K562 (cell line): Measurements from ENCODE around the gene PPT2. TPM values are rescaled to one million over a fixed set of nuclear protein-coding genes. Genes with fewer than 3 reads are reported as not detected.

Experiments used
- ATAC-seq: fragments of 200-7000 bp; cut with Tn5 transposase; 3 replicates; pipeline ENCODE4 v1.9.1; 2020; ENCODE audit warnings: moderate library complexity
- BruUV-seq: library from RNA; stranded (reverse); fragments of 400-500 nt; replicated peaks from 2 replicates; lab custom pipeline; 2021; lab: Mats Ljungman, UMichigan
- CTCF ChIA-PET: fragments of 300-600 bp; formaldehyde crosslinking; extraction: SDS; loops from one replicate; lab custom pipeline; 2021; ENCODE audit warnings: low intra/inter-chr PET ratio; lab: Yijun Ruan, JAX
- POLR2A ChIA-PET: fragments of 300-600, 350-650 bp; sonication (Branson Sonifier 250); formaldehyde crosslinking; extraction: SDS; loops from one replicate; lab custom pipeline; 2021; ENCODE audit warnings: antibody characterized with exemption, inconsistent platforms; lab: Yijun Ruan, JAX
- DNase-seq, 4 experiments: peaks; one replicate each; pipeline versions ENCODE4 v3.0.0 to v3.0.0-alpha.2; 2011 to 2018; ENCODE audit warnings: low spot score in 3 of 4, mixed read lengths in 3 of 4; ENCODE audit errors: extremely low read depth in 1 of 4
- FAIRE-seq: peaks from 2 replicates; lab custom pipeline; 2011; peaks lifted over from hg19 to GRCh38; lab: Jason Lieb, UNC
- H2AFZ ChIP-seq: 2 replicates; pipeline ENCODE4 v1.6.0; 2011; ENCODE audit warnings: low read depth, low read length, control low read depth, inconsistent platforms
- H3K27ac ChIP-seq: fragments of 200-600 bp; 3 replicates; pipeline ENCODE4 v1.8.0; 2011; ENCODE audit warnings: low read depth, mild to moderate bottlenecking, control low read depth, inconsistent platforms, low read length, moderate library complexity, mixed read lengths; ENCODE audit errors: extremely low read depth
- H3K27me3 ChIP-seq, 2 experiments: fragments of 300-600 bp in 1 of 2; 2 replicates in 1 of 2; 3 replicates in 1 of 2; pipeline versions ENCODE4 v1.6.0 to v1.8.0; 2011; ENCODE audit warnings: inconsistent platforms in 2 of 2, low read length in 2 of 2, mild to moderate bottlenecking in 1 of 2, mixed read lengths in 1 of 2, moderate library complexity in 1 of 2; ENCODE audit not compliant: control insufficient read depth in 2 of 2, insufficient read depth in 2 of 2
- H3K36me3 ChIP-seq: fragments of 300-600 bp; 3 replicates; pipeline ENCODE4 v1.8.0; 2011; ENCODE audit warnings: mild to moderate bottlenecking, low read length, inconsistent platforms; ENCODE audit not compliant: control insufficient read depth, insufficient read depth
- H3K4me1 ChIP-seq, 2 experiments: fragments of 200-600 bp in 1 of 2; replicated peaks in 1 of 2; 2 replicates in 1 of 2; 3 replicates in 1 of 2; pipeline versions ENCODE4 v1.5.1 to v1.8.0; 2011; ENCODE audit warnings: inconsistent platforms in 2 of 2, low read length in 2 of 2, mild to moderate bottlenecking in 1 of 2, mixed read lengths in 1 of 2, moderate library complexity in 1 of 2; ENCODE audit not compliant: control insufficient read depth in 2 of 2, insufficient read depth in 2 of 2
- H3K4me2 ChIP-seq: 2 replicates; pipeline ENCODE4 v1.6.1; 2011; ENCODE audit warnings: low read length, control low read depth, inconsistent platforms, mixed read lengths; ENCODE audit not compliant: insufficient read depth
- H3K4me3 ChIP-seq: fragments of 200-600 bp; sonication (generic), shearing (Covaris generic); 2 replicates; pipeline ENCODE4 v1.5.1; 2016; ENCODE audit warnings: control low read depth, inconsistent platforms
- H3K79me2 ChIP-seq: fragments of 200-600 bp; 3 replicates; pipeline ENCODE4 v1.8.0; 2011; ENCODE audit warnings: low read length, inconsistent platforms; ENCODE audit not compliant: control insufficient read depth, insufficient read depth
- H3K9ac ChIP-seq, 2 experiments: 2 replicates each; pipeline versions ENCODE4 v1.6.0 to v1.6.1; 2011; ENCODE audit warnings: low read depth in 2 of 2, low read length in 2 of 2, control low read depth in 1 of 2, inconsistent platforms in 1 of 2, mild to moderate bottlenecking in 1 of 2, mixed read lengths in 1 of 2; ENCODE audit not compliant: insufficient read depth in 1 of 2
- H3K9me1 ChIP-seq: one replicate; pipeline ENCODE4 v1.6.0; 2011; ENCODE audit warnings: inconsistent platforms, mild to moderate bottlenecking, low read length, moderate library complexity; ENCODE audit not compliant: control insufficient read depth, insufficient read depth
- H3K9me3 ChIP-seq: replicated peaks from 2 replicates; pipeline ENCODE4 v1.5.1; 2011; ENCODE audit warnings: low read depth, low read length, inconsistent platforms; ENCODE audit not compliant: control insufficient read depth, insufficient read depth
- H4K20me1 ChIP-seq: replicated peaks from 2 replicates; pipeline ENCODE4 v1.6.1; 2011; ENCODE audit warnings: low read length, inconsistent platforms, mixed read lengths; ENCODE audit not compliant: control insufficient read depth, insufficient read depth
- BHLHE40 ChIP-seq: IDR thresholded peaks from 2 replicates; pipeline ENCODE4 v1.6.1; 2011; ENCODE audit warnings: low read length, improper control_type of control experiment
- CLOCK ChIP-seq: fragments of 250-450 bp; sonication (Bioruptor Pico); IDR thresholded peaks from 2 replicates; pipeline ENCODE4 v1.4.0; 2020; ENCODE audit warnings: mild to moderate bottlenecking, moderate library complexity, borderline replicate concordance
- CTCF ChIP-seq, 3 experiments: IDR thresholded peaks in 2 of 3; conservative IDR thresholded peaks in 1 of 3; 2 replicates each; pipeline ENCODE4 v1.5.1; 2011 to 2012; ENCODE audit warnings: low read length in 3 of 3, mild to moderate bottlenecking in 3 of 3, control low read depth in 2 of 3, improper control_type of control experiment in 1 of 3, inconsistent platforms in 1 of 3, low read depth in 1 of 3, mixed read lengths in 1 of 3, moderate library complexity in 1 of 3; ENCODE audit not compliant: insufficient read depth in 2 of 3
- GATA2 ChIP-seq: sonication (generic); formaldehyde crosslinking; IDR thresholded peaks from 2 replicates; pipeline ENCODE4 v1.4.0; 2020; ENCODE audit warnings: mild to moderate bottlenecking, missing genetic modification reagents
- MAZ ChIP-seq, 2 experiments: fragments of 450-650 bp in 1 of 2; sonication (generic) in 1 of 2; formaldehyde crosslinking; IDR thresholded peaks in 1 of 2; conservative IDR thresholded peaks in 1 of 2; 2 replicates each; pipeline versions ENCODE4 v1.4.0 to v1.5.0; 2020; ENCODE audit warnings: mild to moderate bottlenecking in 1 of 2, missing genetic modification reagents in 1 of 2
- NR2F6 ChIP-seq: fragments of 450-650 bp; formaldehyde crosslinking; IDR thresholded peaks from 2 replicates; pipeline ENCODE4 v1.4.0; 2020; ENCODE audit warnings: mild to moderate bottlenecking
- POLR2AphosphoS2 ChIP-seq: IDR thresholded peaks from 2 replicates; pipeline ENCODE4 v1.6.1; 2012; ENCODE audit warnings: low read length, improper control_type of control experiment
- POLR2G ChIP-seq: fragments of 200-400 bp; formaldehyde crosslinking; IDR thresholded peaks from 2 replicates; pipeline ENCODE4 v1.6.1; 2017; ENCODE audit warnings: low read depth, mild to moderate bottlenecking, antibody characterized with exemption, low read length, moderate library complexity
- RBFOX2 ChIP-seq: fragments of 200-400 bp; formaldehyde crosslinking; IDR thresholded peaks from 2 replicates; pipeline ENCODE4 v1.6.1; 2017; ENCODE audit warnings: low read depth, mild to moderate bottlenecking, low read length, moderate library complexity
- VEZF1 ChIP-seq: fragments of 200-800 bp; sonication (Bioruptor generic); IDR thresholded peaks from 2 replicates; pipeline ENCODE4 v1.6.1; 2017; ENCODE audit warnings: missing genetic modification characterization, missing compliant biosample characterization
- ZNF699 ChIP-seq: fragments of 250-450 bp; sonication (Bioruptor Pico); IDR thresholded peaks from 2 replicates; pipeline ENCODE4 v1.8.0; 2021; ENCODE audit warnings: mild to moderate bottlenecking, moderate library complexity; ENCODE audit not compliant: insufficient replicate concordance
- ZNF830 ChIP-seq: fragments of 250-450 bp; sonication (Bioruptor Pico); IDR thresholded peaks from 2 replicates; pipeline ENCODE4 v1.5.0; 2021; ENCODE audit warnings: mild to moderate bottlenecking
- WGBS: fragments of 100-300 bp; shearing (Covaris generic); methylation state at CpG from one replicate; pipeline ENCODE4 v1.1.6; 2016; ENCODE audit warnings: low coverage, mixed read lengths; ENCODE audit not compliant: insufficient coverage; ENCODE audit errors: missing lambda C conversion rate; 5-methylcytosine and 5-hydroxymethylcytosine counted together
- in situ Hi-C: fragments of 300-500 bp; cut with MboI; formaldehyde crosslinking; loops from 4 replicates; pipeline ENCODE4 v1.15.0; 2018; ENCODE audit warnings: inconsistent platforms, mixed read lengths
- intact Hi-C: fragments of 100-400 bp; cut with micrococcal nuclease; formaldehyde crosslinking; loops from 2 replicates; pipeline ENCODE4 v1.14.2; 2022
- polyA plus RNA-seq, 8 experiments: library from polyadenylated mRNA; depleted of rRNA in 4 of 8; stranded (reverse) in 5 of 8; unstranded in 3 of 8; fragments of >200 nt; fragmentation: Nextera tagmentation in 2 of 8; fragmentation: Illumina TruSeq in 1 of 8; extraction: Ambion mirVana in 2 of 8; extraction: Trizol in 1 of 8; gene quantifications; 2 replicates each; pipeline versions ENCODE4 v1.2.1 to v1.2.3, GENCODE V29; 2011 to 2014; ENCODE audit warnings: inconsistent platforms in 1 of 8, missing spikeins in 1 of 8
- total RNA-seq, 7 experiments: library from RNA; depleted of rRNA in 6 of 7; stranded (reverse); fragments of >200 nt in 6 of 7; fragmentation: Illumina TruSeq in 2 of 7; extraction: Trizol in 2 of 7; gene quantifications; 2 replicates each; pipeline versions ENCODE4 v1.2.1 to v1.2.3, GENCODE V29; 2011 to 2021; ENCODE audit warnings: low replicate concordance in 1 of 7

The PPT2 gene
- total and polyA plus RNA-seq, 9 of the 15 experiments (the other 6 are each of a cell fraction or from before 2014, with no cell fraction given), result 27.4 to 98.8 (median 69.9) TPM

- peak; percentile 88 for TF ChIP-seq GATA2 (CRISPR knock-in tag)
- TF ChIP-seq, all 486 proteins: peak for 17
Measured at GRCh38 chr6:32181915-32182529, 28.1 kb downstream of the PPT2 start (continued).

- H3K27ac ChIP-seq, result peak overlapping the region; percentile 56; the same call in 2 of the 3 replicates
- POLR2A ChIA-PET, result interaction anchor here (0.6 to 1.9 kb wide), 9 partner anchors 8 to 61 kb away, joined by 3 to 20 read pairs (median 4); partner anchors contain the start of genes ATF6B, FKBPL, GPSM3 and PBX2
Measured at GRCh38 chr6:32182555-32182981, 28.6 kb downstream of the PPT2 start.

More at GRCh38 chr6:32182555-32182981, 28.6 kb downstream of the PPT2 start:
- H3K9ac ChIP-seq, result peak overlapping the region; percentile 22 to 82
- H2AFZ ChIP-seq, result no peak overlapping the region
- ATAC-seq (no peak), DNase-seq (no peak), FAIRE-seq (no peak)
- no peaks in the 10 kb centered on the region for H3K27me3 ChIP-seq
- no peaks in the 10 kb centered on the region for H4K20me1 ChIP-seq
- in situ Hi-C loops (no loop called here), intact Hi-C loops (no loop called here)
- BruUV-seq, result no TSS peak
- H3K79me2 ChIP-seq, result peaks cover 53% of the 10 kb centered on the region
- CTCF ChIA-PET, result interaction anchor here (1.3 kb wide), 1 partner anchor 63 kb away, joined by 5 read pairs; no protein-coding TSS in a partner anchor
- H3K36me3 ChIP-seq, result peaks cover 70% of the 10 kb centered on the region; the same call in 2 of the 3 replicates
- no peak overlapping the region for H3K4me3 ChIP-seq
- TF ChIP-seq POLR2AphosphoS2, result peak; percentile 49; the same call in 1 of the 2 replicates
- peak; percentile 12 to 38 (median 15); a peak in 3 of 6 replicates for TF ChIP-seq CTCF (IDR thresholded peaks at IDR 0.05 in 2 of 3, conservative IDR thresholded peaks at IDR 0.05 in 1 of 3; ENCODE audit: insufficient read depth in 2 of 3, low read depth in 1 of 3, low read length in 3 of 3)
- no peak for TF ChIP-seq ZNF830 (CRISPR knock-in tag)
- no peak for TF ChIP-seq ZNF699
- peak; percentile 59 for TF ChIP-seq POLR2G
- TF ChIP-seq CLOCK (CRISPR knock-in tag), result no peak
- TF ChIP-seq VEZF1 (CRISPR knock-in tag), result 0 out of 2 replicates have a peak, but pooled peaks have one; percentile 8
- TF ChIP-seq BHLHE40, result peak; percentile 43; the same call in 1 of the 2 replicates
- peak; percentile 48; the same call in 1 of the 2 replicates for TF ChIP-seq RBFOX2
- TF ChIP-seq NR2F6 (CRISPR knock-in tag), result no peak
- peak in 1 of 2 experiments; percentile 6; a peak in 1 of 4 replicates for TF ChIP-seq MAZ (CRISPR knock-in tag; conservative IDR thresholded peaks at IDR 0.05 in 1 of 2, IDR thresholded peaks at IDR 0.05 in 1 of 2)
- H3K4me2 ChIP-seq, result peak overlapping the region; percentile 13; the same call in 1 of the 2 replicates
- WGBS, result 69% methylated on average over 9 of the region's 10 CpGs
- no peaks in the 10 kb centered on the region for H3K9me3 ChIP-seq
- peaks cover 7% of the 10 kb centered on the region for H3K9me1 ChIP-seq
- H3K4me1 ChIP-seq, result peaks cover 53 to 56% of the 10 kb centered on the region in 2 experiments
